OCI-LY1 (cell line): ENCODE data around the gene LHX1.

ENCODE experiments used
- EZH2 ChIP-seq: fragments of 200-600 bp; sonication (generic), shearing (Covaris generic); IDR thresholded peaks from 2 replicates; pipeline ENCODE4 v1.8.0; 2017; ENCODE audit warnings: borderline replicate concordance, mixed run types, mild to moderate bottlenecking, antibody characterized with exemption, low read length, moderate library complexity, mixed read lengths
- TF ChIP-seq, protein P1 (sequence below): fragments of 200-600 bp; sonication (generic), shearing (Covaris generic); IDR thresholded peaks from 2 replicates; pipeline ENCODE4 v1.5.1; 2017; ENCODE audit warnings: mild to moderate bottlenecking, antibody characterized with exemption, low read length, moderate library complexity, mixed read lengths

DNA sequence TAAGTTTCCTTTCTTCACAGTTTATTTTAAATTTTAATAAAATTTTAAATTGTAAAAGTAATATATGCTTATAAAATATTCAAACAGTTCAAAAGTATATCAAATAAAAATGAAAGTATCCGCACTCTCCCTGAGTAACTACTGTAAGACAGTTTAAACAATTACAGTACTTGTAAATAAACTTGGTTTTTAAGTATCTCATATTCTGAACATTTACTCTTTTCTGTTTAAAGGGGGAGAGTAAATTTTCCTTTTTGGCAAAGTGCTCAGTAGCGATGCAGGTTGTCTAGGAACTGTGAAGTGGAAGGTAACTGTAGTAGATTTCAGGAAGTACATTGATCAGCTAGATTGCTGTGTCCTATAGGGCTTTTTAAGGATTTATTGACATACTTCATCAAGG lies 40.3 kb downstream of the LHX1 start:
- TF ChIP-seq, protein P1, sequence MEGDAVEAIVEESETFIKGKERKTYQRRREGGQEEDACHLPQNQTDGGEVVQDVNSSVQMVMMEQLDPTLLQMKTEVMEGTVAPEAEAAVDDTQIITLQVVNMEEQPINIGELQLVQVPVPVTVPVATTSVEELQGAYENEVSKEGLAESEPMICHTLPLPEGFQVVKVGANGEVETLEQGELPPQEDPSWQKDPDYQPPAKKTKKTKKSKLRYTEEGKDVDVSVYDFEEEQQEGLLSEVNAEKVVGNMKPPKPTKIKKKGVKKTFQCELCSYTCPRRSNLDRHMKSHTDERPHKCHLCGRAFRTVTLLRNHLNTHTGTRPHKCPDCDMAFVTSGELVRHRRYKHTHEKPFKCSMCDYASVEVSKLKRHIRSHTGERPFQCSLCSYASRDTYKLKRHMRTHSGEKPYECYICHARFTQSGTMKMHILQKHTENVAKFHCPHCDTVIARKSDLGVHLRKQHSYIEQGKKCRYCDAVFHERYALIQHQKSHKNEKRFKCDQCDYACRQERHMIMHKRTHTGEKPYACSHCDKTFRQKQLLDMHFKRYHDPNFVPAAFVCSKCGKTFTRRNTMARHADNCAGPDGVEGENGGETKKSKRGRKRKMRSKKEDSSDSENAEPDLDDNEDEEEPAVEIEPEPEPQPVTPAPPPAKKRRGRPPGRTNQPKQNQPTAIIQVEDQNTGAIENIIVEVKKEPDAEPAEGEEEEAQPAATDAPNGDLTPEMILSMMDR, result no peak
- TF ChIP-seq EZH2, result no peak
